SKM-1 (cell line): Measurements from ENCODE around the gene EDNRB.
"Not testable (repeated sequence)": the region's sequence is repeated elsewhere in the genome, so short reads cannot be mapped to it uniquely, and the experiment has no call there.

Source experiments
- DNase-seq: peaks from one replicate; lab custom pipeline; 2025; ENCODE audit not compliant: unreplicated experiment; lab: John Stamatoyannopoulos, UW

EDNRB gene

DNA sequence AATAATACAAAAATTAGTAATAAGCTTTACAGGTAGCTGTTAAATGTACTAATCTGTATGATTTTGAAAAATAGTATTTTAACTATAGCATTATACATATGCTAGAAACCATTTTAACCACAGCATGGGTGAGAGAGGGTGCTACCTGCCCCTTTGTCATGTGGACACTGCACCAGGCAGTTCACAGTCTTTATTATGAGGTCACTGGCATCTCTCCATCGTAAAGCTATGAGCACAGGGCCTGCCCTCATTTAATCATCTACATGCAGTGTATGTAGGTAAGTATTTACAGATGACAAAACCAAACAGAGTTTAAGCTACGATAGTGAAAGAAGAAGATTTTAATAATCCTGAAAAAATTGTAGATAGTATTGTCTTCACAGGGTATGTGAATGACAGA, 21.7 kb downstream of the EDNRB start:
- DNase-seq: no peak

DNA sequence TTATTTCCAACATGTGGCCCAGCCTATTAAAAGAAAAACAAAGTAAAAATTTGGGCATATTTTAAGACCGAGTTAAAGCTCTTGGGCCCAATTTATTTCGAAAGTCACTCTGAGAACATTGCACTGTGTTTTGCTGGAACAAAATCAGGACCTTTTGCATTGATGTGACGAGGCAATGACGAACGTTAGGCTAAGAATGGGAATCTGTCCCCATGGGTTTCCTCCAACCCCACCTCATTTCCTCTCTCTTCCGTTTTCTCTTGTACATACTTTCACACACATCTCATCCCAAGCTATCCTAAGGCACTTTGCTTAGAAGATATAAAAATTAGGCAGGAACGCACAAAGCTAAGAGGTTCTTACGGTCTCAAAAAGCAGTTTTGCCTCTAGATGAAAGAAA, 22.1 kb downstream of the EDNRB start:
- no peak for DNase-seq

DNA sequence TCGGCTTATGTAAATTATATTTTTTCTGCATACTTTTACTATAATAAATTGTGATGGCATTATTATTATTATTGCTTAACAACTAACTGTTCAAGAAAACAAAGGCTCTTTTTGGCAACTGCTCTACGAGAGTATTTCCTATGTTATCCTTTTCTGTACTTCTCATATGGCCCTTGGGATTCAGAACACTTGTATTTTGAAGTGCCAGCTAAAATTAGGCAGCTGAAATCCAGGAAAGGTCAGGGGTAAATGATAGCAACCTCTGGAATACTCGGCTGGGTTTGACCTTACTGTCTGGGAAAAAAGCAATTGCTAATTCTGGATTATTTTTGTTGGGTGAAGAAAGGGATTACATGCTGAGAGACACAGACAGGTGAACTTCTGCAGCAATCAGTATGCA, 23.9 kb downstream of the EDNRB start:
- no peak for DNase-seq

DNA sequence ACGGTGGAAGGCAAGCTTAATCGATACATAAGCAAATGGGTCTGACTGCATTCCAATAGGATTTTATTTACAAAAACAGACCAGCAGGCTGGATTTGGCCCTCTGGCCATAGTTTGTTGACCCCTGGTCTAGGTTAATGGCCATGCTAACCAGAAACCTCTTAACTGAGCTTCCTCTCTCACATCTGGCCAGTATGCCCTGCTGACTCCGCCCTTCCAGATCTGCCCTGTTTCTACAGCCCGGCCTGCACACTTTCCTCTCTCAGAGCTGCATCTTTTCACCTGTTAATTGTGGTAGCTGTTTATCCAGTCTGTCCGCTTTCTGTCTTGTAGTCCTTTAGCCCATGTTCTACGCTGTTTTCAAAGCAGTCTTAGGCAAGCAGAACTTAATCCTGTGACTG, 25.6 kb downstream of the EDNRB start:
- DNase-seq: no peak

DNA sequence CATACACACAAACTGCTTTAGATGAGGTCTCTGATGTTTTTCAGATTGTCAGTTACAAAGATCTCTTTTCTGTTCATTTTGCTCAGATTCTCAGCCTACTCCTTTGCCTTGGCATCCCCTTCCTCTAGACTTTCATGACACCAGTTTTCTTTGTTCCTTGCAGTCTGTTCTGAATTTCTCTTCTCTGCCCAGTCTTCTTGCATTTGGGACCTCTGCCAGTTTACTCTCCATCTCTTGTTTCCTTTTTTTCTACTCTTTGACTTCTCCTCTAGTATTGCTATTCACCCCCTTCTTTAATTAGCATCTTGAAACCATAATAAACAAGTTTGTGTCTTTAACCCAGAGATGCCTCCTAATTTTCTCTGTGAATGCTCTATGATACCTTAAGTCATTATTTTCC, 26.1 kb downstream of the EDNRB start:
- DNase-seq: no peak

DNA sequence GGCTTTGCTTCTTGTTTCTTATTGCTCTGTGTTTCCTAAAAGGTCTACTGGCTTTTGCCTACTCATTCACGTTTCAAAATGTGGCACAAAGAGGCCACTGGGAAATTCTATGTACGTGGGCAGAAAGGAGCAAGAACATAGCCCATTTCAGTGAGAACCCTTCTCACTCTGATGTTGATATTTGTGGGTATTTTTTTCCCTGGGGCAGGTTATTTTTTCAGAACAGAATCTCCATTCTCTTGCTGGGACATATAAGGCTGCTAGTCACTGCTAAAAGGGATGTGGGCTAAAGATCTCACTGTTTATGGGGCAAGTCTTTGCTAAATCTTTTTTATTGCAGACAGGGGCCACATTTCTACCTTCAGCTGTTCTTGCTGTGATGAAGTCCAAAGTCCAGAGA, 27.1 kb downstream of the EDNRB start:
- DNase-seq: no peak

DNA sequence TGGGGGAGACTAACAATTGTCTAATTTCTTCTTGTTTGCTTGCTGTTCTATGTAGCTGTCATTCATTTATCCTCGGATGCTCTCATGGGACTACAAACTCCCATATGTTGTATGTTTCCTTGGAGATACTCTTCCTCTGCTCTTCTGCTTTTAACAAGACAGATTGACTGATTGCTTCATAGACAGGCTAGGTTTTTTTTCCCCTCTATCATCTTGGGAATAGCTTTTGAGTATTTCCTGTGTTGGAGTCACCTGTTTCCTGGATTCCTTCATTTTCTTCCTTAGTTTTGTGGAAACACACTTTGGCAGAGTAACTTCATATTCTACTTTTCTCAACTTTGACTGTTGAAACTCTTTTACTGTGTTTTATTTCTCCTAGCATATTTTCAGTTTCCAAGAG, 27.6 kb downstream of the EDNRB start:
- DNase-seq: no peak

DNA sequence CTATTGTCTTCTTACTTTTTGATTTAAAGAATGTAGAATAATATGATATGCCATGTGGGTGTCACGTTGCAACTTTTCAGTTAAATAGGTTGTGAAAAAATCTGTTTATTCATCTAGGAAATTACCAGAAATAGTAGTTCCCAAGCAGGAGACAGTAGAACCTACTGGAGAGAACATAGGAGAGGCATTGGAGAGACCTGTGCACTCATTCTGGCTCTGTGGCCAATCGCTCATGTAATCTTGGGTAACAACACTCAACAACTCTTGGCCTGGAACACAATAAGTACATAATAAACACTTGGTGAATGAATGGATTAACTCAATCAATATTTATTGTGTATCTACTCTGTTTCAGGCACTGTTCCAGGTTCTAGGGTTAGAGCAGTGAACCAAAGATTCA, 35.3 kb downstream of the EDNRB start:
- no peak for DNase-seq

DNA sequence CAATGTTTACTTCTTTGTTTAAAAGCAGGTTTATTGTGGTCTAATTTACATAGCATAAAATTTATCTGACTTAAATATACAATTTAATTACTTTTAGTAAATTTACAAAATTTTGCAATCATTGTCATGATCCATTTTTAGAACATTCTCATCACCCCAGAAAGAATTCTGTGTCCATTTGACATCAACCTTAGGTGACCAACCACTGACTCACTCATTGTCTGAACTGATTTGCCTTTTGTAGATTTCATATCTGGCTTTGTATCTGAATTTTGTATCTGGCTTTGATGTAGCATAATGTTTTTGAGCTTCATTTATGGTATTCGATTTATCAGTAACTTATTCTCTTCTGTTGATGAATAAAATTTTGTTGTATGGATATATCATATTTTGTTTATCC, 40.4 kb downstream of the EDNRB start:
- no peak for DNase-seq

DNA sequence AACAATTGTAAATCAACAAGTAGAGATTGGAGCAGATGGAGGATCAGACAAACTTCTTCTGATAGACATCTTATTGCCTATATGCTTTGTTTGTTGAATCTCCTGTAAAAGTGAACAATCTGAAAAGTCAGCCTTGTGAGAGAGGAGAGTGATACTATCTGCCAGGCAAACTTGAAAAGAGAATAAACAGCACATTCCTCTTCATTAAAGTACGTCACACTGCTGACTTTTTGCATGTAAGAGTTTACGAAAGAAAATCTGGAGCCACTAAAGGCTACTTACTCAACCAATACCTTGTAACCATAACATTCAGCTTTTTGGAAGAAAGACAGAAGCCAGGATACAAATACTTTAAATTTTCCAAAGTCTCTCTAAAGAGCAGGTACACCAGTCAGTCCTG, 42.5 kb downstream of the EDNRB start:
- DNase-seq: no peak

DNA sequence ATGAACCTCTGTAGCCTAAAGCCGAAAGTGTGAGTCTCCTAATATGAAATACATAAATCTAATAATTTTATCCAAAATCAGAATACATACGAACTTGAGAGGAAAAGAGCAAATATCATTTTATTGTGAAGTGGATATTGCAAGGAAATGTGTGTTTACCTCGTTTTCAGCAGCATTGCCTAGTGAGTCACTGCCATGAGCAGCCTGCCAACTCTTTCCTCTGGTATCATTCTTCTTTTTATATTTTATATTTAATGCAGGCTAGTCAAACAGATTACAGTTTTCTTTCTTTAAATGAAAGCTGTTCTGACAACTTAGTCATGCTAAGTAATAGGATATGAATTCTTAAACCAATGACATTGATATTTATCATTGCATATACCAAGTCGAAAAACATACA, 44.2 kb downstream of the EDNRB start:
- DNase-seq: no peak

DNA sequence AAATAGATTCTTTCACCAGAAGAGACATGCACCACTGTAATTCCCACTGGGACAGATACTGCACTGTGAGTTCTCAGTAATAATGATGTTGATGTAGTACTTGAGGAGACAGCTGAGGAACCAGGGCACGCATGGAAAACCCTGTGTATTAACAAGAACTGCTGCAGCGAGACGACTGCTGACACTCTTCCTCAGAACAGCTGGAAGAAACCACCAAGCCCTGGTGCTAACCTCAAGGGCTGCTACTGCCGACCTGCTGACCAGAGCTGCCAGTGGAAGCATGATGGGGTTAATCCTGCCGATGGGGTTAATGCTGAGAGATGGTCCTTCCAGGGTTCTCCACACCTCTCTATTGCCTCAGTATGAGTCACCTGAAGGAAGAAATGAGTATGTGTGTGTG, 45.6 kb downstream of the EDNRB start:
- DNase-seq: no peak

DNA sequence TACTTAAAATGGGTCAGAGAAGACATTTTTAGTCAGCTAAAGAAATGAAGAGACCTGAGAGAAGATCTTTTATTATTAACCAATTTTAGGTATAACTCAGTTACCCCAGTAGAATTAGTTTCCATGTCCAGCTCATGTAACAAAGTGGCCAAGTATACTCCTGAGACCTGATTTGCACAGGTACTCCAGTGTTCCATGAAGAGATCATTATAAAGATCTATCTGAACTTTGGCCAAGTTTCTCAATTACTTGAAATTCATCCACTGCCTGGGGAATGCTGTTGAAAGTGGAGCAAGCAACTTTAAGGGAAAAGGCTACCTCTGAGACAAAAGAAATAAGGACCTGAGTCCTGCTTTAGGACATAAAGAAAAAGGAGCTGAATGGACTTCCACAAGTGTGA, 47.0 kb downstream of the EDNRB start:
- no peak for DNase-seq

DNA sequence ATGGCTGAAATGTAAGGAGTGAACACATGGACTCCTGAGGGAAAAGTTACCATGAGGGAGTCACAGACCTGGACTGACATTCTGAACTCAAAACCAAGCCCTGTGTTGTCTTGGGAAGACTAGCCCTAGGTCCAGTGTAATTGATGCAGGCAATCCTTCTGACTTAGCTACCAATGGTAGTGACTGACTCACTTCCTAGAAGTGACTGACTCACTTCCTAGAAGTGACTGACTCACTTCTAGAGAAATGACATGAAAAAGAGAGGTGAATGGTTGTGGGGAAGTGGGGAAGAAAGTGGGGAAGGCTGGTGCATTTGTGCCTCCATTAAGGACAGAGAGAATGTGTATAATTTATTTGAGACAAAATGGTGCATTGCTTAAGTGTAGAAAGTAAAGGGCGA, 49.9 kb downstream of the EDNRB start:
- DNase-seq: no peak

DNA sequence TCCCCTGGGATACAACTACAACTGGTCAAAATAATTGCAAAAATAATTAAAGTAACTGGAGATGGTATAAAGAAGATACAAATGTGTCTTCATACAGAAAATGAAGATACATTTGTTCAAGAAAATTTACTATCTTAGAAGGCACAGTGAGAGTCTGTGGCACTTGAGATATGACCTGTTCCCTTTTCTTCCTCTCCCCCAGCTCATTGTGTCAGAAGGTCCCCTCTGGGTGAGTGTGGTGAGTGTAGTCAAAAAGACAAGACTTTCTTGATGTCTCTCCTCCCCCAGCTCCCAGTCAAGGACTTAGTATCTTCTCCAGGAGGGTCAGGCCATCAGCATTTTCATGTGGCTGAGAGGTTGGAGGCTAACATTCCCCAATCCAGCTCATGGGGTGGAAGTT, 51.7 kb downstream of the EDNRB start:
- no peak for DNase-seq

DNA sequence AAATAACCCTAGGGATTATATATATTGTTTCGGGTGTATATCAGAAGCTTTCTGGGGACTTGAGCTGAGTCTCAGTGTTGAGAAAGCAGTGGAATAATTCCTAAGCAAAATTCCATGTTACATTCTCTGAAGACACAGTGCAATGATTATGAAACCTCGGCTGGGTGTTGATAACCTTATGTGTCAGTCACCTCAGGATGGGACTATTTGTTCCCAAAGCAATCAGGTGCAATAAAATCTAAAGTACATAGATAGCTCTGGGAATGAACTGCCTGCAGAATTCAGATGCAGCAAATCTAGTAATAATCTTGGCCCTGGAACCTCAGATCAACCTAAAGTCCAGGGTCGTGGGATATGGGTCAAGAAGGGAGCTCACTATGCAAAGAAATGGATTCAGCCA, 53.0 kb downstream of the EDNRB start:
- DNase-seq: no peak

DNA sequence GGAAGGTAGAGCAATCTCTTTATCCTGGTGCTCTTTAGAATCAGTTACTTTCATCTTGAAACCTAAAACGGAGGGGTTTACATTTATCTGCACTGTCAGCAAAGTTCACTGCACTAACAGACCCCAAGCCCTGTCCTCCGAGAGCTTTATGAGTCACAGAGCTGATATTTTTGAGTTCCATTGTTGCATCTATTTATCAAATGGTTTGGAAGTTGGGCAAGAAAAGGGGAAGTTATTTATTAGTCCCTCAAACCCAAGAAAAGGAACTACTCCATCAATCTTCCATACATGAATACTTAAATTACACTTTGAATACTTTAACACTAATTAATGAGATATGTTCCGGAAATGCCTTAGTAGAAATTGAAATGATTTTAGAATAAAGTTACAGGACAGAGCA, 55.5 kb downstream of the EDNRB start:
- no peak for DNase-seq

DNA sequence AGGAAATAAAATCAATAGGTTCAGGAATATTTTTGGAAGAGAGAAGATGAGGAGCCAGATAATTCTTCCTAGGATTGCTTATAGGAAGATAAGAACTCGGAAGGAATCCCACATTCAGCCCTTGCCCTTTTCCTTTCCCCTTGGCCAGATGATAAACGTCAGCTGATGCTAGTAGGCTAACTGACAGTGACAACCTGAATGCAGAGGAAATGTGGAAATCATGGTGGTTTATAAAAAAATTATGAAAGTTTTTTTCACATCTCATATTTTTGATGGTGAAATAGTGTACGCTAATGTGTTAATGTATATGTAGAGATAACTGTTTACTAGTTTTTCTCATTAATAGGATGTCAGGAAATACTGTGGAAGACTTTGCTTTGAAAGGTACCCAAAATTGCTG, 56.9 kb downstream of the EDNRB start:
- no peak for DNase-seq

DNA sequence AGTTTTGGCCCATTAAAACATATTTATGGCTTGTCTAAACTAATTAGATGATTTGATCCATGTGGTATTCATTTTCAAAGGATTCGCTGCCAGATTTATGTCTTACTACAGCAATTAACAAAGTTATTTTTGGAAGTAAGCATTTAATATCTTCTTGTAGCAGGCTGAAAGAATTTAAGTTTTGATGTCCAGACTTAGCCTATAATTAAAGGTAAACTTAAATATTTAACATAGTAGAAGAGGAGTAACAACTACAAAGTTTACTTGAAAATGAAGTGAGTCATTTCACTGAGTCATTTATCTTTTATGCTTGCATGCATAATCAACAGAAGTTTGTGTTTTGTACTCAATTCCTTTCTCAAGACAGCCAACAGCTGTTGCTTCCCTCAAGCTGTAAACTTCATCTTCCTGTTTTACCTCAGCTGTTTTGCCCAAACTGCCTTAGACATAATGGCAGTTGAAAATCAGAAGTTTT, 58.1 kb downstream of the EDNRB start:
- no peak for DNase-seq

DNA sequence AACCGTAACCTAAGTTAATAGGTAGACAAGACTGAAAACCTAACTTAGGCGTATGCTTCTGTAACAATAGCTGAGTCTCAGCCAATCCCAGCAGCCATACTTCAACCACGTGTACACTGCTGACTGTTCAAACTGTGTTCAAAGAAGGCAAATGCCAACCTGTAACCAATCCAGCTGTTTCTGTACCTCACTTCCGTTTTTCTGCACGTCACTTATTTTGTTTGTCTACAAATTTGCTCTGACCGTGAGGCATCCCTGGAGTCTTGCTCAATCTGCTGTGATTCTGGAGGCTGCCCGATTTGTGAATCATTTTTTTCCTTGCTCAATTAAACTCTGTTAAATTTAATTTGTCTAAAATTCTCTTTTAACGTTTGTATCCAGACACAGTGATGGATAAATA, 59.2 kb downstream of the EDNRB start:
- no peak for DNase-seq

DNA sequence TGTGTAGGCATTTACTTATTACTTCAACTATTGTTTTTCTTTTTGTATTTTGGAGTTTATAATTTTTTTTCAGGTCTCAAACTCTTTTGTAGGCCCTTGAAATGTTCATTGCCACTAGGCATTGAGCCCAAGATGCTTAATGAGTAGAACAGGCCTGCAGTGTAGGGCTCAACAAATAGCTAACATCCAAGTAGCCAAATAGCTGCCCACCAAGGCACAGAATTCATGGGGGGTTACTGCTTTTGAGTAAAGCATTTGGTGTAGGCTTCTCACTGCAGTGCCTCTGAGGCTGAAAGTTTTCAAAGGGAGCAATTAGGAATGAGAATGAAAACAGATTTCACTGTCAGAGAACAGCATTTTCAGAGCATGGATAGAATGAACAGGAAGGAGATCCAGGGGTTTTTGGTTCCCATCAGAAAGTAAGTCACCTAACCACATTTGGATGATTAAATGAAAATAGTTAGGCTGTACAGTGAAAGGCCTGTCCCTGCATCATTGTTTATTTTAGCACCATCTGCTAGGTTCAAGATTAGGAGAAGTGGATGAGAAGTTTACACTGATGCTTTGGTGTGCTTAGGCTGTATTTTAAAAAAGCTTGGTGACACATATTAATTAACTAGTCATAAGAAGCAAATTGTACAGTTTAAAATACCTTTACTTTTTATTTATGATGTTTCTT, 61.0 kb downstream of the EDNRB start:
- DNase-seq: no peak

DNA sequence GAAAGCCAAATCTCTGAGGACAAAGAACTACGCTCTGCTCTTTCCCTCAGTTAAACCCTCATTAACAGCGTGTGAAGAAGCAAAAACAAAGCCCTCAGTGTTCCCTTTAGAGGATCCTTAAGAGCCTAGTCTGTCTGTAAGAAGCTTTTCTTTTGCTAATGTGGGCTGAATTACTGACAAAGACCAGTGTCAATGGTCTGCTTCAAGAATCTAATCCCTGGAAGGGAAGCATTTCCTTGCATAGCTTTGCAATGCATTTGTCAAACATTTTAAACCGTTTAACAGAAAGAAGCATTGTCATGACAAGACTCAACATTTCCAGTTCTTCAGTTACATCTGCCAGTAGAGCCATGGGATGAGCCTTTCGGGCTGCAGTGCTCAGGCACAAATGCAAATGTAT, 64.9 kb downstream of the EDNRB start:
- DNase-seq: no peak

DNA sequence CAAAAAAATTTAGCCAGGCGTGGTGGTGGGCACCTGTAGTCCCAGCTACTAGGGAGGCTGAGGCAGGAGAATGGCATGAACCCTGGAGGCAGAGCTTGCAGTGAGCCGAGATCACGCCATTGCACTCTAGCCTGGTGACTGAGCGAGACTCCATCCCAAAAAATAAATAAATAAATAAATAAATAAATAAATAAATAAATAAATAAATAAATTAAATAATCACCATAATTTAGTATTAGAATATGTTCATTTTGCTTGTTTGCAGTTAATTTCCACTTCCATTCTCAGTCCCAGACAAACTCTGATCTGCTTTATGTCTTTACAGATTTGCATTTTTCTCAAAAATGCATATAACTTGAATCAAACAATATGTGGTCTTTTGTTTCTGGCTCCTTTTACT, 70.6 kb downstream of the EDNRB start:
- not testable (repeated sequence) for DNase-seq

DNA sequence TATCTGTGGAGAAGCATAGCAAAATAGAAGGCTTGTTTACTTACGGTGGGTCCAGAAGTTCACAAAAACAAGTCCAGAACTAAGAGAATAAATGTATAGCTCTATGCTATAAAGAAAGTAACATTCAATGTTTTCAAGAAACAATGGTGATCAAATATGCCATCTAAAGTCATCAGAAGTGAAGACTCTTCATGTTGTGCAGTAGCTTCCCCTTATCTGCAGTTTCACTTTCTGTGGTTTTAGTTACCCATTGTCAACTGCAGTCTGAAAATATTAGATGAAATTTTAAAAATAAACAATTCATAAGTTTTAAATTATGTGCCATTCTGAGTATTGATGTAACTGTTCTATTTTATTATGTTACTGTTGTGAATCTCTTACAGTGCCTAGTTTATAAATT, 72.5 kb downstream of the EDNRB start:
- no peak for DNase-seq
